GM12874 (cell line): ENCODE results near the gene NPBWR2.

ENCODE experiments used
- TF ChIP-seq, protein P1 (sequence below): IDR thresholded peaks from 2 replicates; pipeline ENCODE4 v1.5.1; 2011; ENCODE audit warnings: low read depth, mild to moderate bottlenecking, control low read depth, low read length, moderate library complexity; ENCODE audit not compliant: insufficient read depth

NPBWR2 gene

GRCh38 chr20:64100946-64101688 is 6.2 kb downstream of the NPBWR2 start:
- TF ChIP-seq, protein P1, sequence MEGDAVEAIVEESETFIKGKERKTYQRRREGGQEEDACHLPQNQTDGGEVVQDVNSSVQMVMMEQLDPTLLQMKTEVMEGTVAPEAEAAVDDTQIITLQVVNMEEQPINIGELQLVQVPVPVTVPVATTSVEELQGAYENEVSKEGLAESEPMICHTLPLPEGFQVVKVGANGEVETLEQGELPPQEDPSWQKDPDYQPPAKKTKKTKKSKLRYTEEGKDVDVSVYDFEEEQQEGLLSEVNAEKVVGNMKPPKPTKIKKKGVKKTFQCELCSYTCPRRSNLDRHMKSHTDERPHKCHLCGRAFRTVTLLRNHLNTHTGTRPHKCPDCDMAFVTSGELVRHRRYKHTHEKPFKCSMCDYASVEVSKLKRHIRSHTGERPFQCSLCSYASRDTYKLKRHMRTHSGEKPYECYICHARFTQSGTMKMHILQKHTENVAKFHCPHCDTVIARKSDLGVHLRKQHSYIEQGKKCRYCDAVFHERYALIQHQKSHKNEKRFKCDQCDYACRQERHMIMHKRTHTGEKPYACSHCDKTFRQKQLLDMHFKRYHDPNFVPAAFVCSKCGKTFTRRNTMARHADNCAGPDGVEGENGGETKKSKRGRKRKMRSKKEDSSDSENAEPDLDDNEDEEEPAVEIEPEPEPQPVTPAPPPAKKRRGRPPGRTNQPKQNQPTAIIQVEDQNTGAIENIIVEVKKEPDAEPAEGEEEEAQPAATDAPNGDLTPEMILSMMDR: no peak

DNA sequence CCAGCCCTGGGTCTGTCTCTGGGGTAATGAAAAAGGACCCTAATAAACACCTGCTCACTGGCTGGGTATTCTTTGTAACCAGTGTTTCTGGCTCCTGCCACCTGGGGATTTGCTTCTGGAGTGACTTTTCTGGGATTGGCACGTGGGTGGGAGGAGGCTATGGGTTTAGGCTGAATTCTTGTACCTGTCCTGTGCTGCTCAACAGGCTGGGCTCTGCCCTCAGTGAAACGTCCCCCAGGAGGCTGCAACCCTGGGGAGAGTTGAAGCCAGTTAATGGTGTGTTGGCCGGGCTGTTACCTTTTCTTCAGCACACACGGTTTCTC is 6.8 kb downstream of the NPBWR2 start:
- TF ChIP-seq, protein P1: no peak

GRCh38 chr20:64099880-64100565 is 7.3 kb downstream of the NPBWR2 start:
- TF ChIP-seq, protein P1: no peak

DNA sequence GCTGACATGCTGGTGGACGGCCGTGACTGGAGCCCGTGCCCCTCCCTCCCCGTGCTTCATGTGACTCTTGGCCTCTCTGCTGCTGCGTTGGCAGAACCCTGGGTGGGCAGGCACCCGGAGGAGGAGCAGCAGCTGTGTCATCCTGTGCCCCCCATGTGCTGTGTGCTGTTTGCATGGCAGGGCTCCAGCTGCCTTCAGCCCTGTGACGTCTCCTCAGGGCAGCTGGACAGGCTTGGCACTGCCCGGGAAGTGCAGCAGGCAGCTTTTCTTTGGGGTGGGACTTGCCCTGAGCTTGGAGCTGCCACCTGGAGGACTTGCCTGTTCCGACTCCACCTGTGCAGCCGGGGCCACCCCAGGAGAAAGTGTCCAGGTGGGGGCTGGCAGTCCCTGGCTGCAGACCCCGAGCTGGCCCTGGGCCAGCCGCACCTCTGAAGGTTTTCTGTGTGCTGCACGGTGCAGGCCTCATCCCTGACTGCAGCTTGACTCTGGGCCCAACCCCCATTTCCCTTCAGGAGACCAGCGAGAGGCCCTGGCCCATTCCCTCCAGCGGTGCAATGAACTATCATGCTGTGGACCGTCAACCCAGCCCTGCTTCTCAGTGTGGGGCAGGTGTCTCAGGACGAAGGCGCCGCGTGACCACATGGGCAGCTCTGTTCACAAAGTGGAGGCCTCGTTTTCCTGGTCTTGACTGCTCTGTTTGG is 8.1 kb downstream of the NPBWR2 start:
- TF ChIP-seq, protein P1: no peak

- TF ChIP-seq, protein P1: no peak
Observed at GRCh38 chr20:64098471-64099013, 8.8 kb downstream of the NPBWR2 start.

GRCh38 chr20:64096535-64096934 is 10.8 kb downstream of the NPBWR2 start:
- TF ChIP-seq, protein P1: no peak

- TF ChIP-seq, protein P1: no peak
Observed at GRCh38 chr20:64095927-64096326, 11.4 kb downstream of the NPBWR2 start.
